IMR-90 (cell line): ENCODE measurements around the gene SMCO3. TPM values are rescaled to one million over a fixed set of nuclear protein-coding genes. Genes with fewer than 3 reads are reported as not detected.
A peak's percentile ranks its signal among the peaks of the same experiment; 100 is the strongest.

Experiments
- ATAC-seq: fragments of 200-7000 bp; cut with Tn5 transposase; 2 replicates; pipeline ENCODE4 v1.9.1; 2020; ENCODE audit warnings: low read depth, mild to moderate bottlenecking, moderate library complexity
- BruUV-seq: library from RNA; stranded (reverse); fragments of 400-500 nt; replicated peaks from 2 replicates; lab custom pipeline; 2021; lab: Mats Ljungman, UMichigan
- CTCF ChIA-PET: fragments of 300-600 bp; formaldehyde crosslinking; extraction: SDS; loops from one replicate; lab custom pipeline; 2021; ENCODE audit warnings: antibody characterized with exemption; lab: Yijun Ruan, JAX
- POLR2A ChIA-PET: fragments of 300-600 bp; sonication (Branson Sonifier 250); formaldehyde crosslinking; loops from one replicate; lab custom pipeline; 2022; ENCODE audit warnings: antibody characterized with exemption; ENCODE audit not compliant: unreplicated experiment; lab: Charles Lee
- DNase-seq: peaks from one replicate; pipeline ENCODE4 v3.0.0; 2013
- H2AFZ ChIP-seq: replicated peaks from 2 replicates; pipeline ENCODE3; 2013; ENCODE audit warnings: low read length, mild to moderate bottlenecking; ENCODE audit not compliant: poor library complexity
- H2AK5ac ChIP-seq: 2 replicates; pipeline ENCODE4 v1.6.1; 2013; ENCODE audit warnings: low read depth, low read length, inconsistent platforms
- H2AK9ac ChIP-seq: replicated peaks from 2 replicates; pipeline ENCODE3; 2013; ENCODE audit warnings: mild to moderate bottlenecking, low read depth, low read length, moderate library complexity; ENCODE audit not compliant: poor library complexity
- H2BK120ac ChIP-seq: 2 replicates; pipeline ENCODE4 v1.6.1; 2013; ENCODE audit warnings: low read depth, low read length, inconsistent platforms
- H2BK15ac ChIP-seq: 3 replicates; pipeline ENCODE4 v1.6.1; 2013; ENCODE audit warnings: low read depth, low read length, inconsistent platforms
- H2BK20ac ChIP-seq: 2 replicates; pipeline ENCODE4 v1.6.1; 2013; ENCODE audit warnings: low read depth, mild to moderate bottlenecking, inconsistent platforms, low read length, moderate library complexity
- H2BK5ac ChIP-seq: 2 replicates; pipeline ENCODE4 v1.6.1; 2013; ENCODE audit warnings: mild to moderate bottlenecking, low read depth, low read length, inconsistent platforms; ENCODE audit not compliant: poor library complexity, severe bottlenecking
- H3K14ac ChIP-seq: replicated peaks from 2 replicates; pipeline ENCODE4 v1.6.1; 2013; ENCODE audit warnings: low read depth, low read length, inconsistent platforms
- H3K18ac ChIP-seq: 2 replicates; pipeline ENCODE4 v1.6.1; 2013; ENCODE audit warnings: low read depth, low read length, control low read depth
- H3K23ac ChIP-seq: 2 replicates; pipeline ENCODE4 v1.6.1; 2013; ENCODE audit warnings: low read depth, low read length, inconsistent platforms
- H3K27ac ChIP-seq: 2 replicates; pipeline ENCODE4 v1.5.1; 2013; ENCODE audit warnings: mild to moderate bottlenecking, control low read depth, low read length; ENCODE audit not compliant: insufficient read depth
- H3K27me3 ChIP-seq: 2 replicates; pipeline ENCODE4 v1.6.1; 2013; ENCODE audit warnings: low read length; ENCODE audit not compliant: control insufficient read depth, insufficient read depth
- H3K36me3 ChIP-seq: 2 replicates; pipeline ENCODE4 v1.6.1; 2013; ENCODE audit warnings: low read length, mixed read lengths; ENCODE audit not compliant: control insufficient read depth, insufficient read depth
- H3K4ac ChIP-seq: 2 replicates; pipeline ENCODE4 v1.6.1; 2013; ENCODE audit warnings: low read depth, low read length, inconsistent platforms
- H3K4me1 ChIP-seq: 2 replicates; pipeline ENCODE4 v1.6.1; 2013; ENCODE audit warnings: low read length, mixed read lengths; ENCODE audit not compliant: control insufficient read depth, insufficient read depth
- H3K4me2 ChIP-seq: 2 replicates; pipeline ENCODE4 v1.6.1; 2013; ENCODE audit warnings: low read depth, mild to moderate bottlenecking, control low read depth, low read length, moderate library complexity
- H3K4me3 ChIP-seq: 2 replicates; pipeline ENCODE4 v1.5.1; 2013; ENCODE audit warnings: low read depth, mild to moderate bottlenecking, control low read depth, low read length, moderate library complexity; ENCODE audit not compliant: insufficient read depth
- H3K56ac ChIP-seq: 2 replicates; pipeline ENCODE4 v1.6.1; 2013; ENCODE audit warnings: low read length, inconsistent platforms; ENCODE audit not compliant: insufficient read depth; ENCODE audit errors: extremely low read depth
- H3K79me1 ChIP-seq, 2 experiments: 2 replicates each; pipeline ENCODE4 v1.6.1; 2013; ENCODE audit warnings: low read length in 2 of 2, inconsistent platforms in 1 of 2, low read depth in 1 of 2
- H3K9ac ChIP-seq: 2 replicates; pipeline ENCODE4 v1.6.1; 2013; ENCODE audit warnings: low read depth, low read length, control low read depth
- H3K9me1 ChIP-seq: 2 replicates; pipeline ENCODE4 v1.6.1; 2013; ENCODE audit warnings: low read length, inconsistent platforms; ENCODE audit not compliant: insufficient read depth
- H3K9me3 ChIP-seq: 2 replicates; pipeline ENCODE4 v1.6.1; 2013; ENCODE audit warnings: low read length; ENCODE audit not compliant: control insufficient read depth, insufficient read depth
- H4K20me1 ChIP-seq: 2 replicates; pipeline ENCODE4 v1.6.1; 2013; ENCODE audit warnings: low read length, inconsistent platforms; ENCODE audit not compliant: insufficient read depth
- H4K5ac ChIP-seq: 2 replicates; pipeline ENCODE4 v1.6.1; 2013; ENCODE audit warnings: mild to moderate bottlenecking, low read depth, low read length, control low read depth
- H4K8ac ChIP-seq, 2 experiments: 2 replicates each; pipeline ENCODE4 v1.6.1; 2013; ENCODE audit warnings: low read depth in 2 of 2, low read length in 2 of 2, control low read depth in 1 of 2, inconsistent platforms in 1 of 2
- H4K91ac ChIP-seq: 2 replicates; pipeline ENCODE4 v1.6.1; 2013; ENCODE audit warnings: low read depth, low read length, inconsistent platforms; ENCODE audit not compliant: insufficient read depth
- CEBPB ChIP-seq: IDR thresholded peaks from 2 replicates; pipeline ENCODE4 v1.6.1; 2012; ENCODE audit warnings: low read depth, low read length, improper control_type of control experiment
- CHD1 ChIP-seq: IDR thresholded peaks from 2 replicates; pipeline ENCODE4 v1.6.1; 2012; ENCODE audit warnings: low read depth, low read length, improper control_type of control experiment
- CTCF ChIP-seq: conservative IDR thresholded peaks from 2 replicates; pipeline ENCODE4 v1.5.1; 2012; ENCODE audit warnings: mild to moderate bottlenecking, low read depth, low read length, improper control_type of control experiment
- ELK1 ChIP-seq: fragments of 150-350 bp; IDR thresholded peaks from 2 replicates; pipeline ENCODE4 v1.6.1; 2016; ENCODE audit warnings: low read depth, mild to moderate bottlenecking, low read length, moderate library complexity, borderline replicate concordance
- FOS ChIP-seq: fragments of 150-350 bp; IDR thresholded peaks from 2 replicates; pipeline ENCODE4 v1.6.1; 2016; ENCODE audit warnings: low read depth, low read length
- MAFK ChIP-seq: IDR thresholded peaks from 2 replicates; pipeline ENCODE4 v1.6.1; 2012; ENCODE audit warnings: low read depth, low read length, improper control_type of control experiment
- MAZ ChIP-seq: IDR thresholded peaks from 2 replicates; pipeline ENCODE4 v1.6.1; 2012; ENCODE audit warnings: low read depth, mild to moderate bottlenecking, low read length, improper control_type of control experiment, moderate library complexity, borderline replicate concordance
- NFE2L2 ChIP-seq: fragments of 150-350 bp; IDR thresholded peaks from 2 replicates; pipeline ENCODE4 v1.6.1; 2016; ENCODE audit warnings: low read depth, mild to moderate bottlenecking, low read length
- POLR2A ChIP-seq: IDR thresholded peaks from 2 replicates; pipeline ENCODE4 v1.6.1; 2012; ENCODE audit warnings: mild to moderate bottlenecking, low read depth, low read length
- RAD21 ChIP-seq: IDR thresholded peaks from 2 replicates; pipeline ENCODE4 v1.6.1; 2012; ENCODE audit warnings: low read length, improper control_type of control experiment
- RCOR1 ChIP-seq: IDR thresholded peaks from 2 replicates; pipeline ENCODE4 v1.6.1; 2012; ENCODE audit warnings: mild to moderate bottlenecking, low read length, improper control_type of control experiment; ENCODE audit not compliant: insufficient replicate concordance
- RFX5 ChIP-seq: IDR thresholded peaks from 2 replicates; pipeline ENCODE4 v1.8.0; 2012; ENCODE audit warnings: low read depth, mild to moderate bottlenecking, low read length, moderate library complexity
- SMC3 ChIP-seq: fragments of 150-350 bp; IDR thresholded peaks from 2 replicates; pipeline ENCODE4 v1.6.1; 2016; ENCODE audit warnings: low read depth, mild to moderate bottlenecking, antibody characterized with exemption, low read length, moderate library complexity
- USF2 ChIP-seq: fragments of 150-350 bp; IDR thresholded peaks from 2 replicates; pipeline ENCODE4 v1.6.1; 2017; ENCODE audit warnings: mild to moderate bottlenecking, antibody characterized with exemption, low read length, low read depth
- WGBS, 2 experiments: methylation state at CpG; one replicate each; pipeline versions ENCODE4 v1.1.5 to v1.1.7; 2013; ENCODE audit warnings: missing lambda C conversion rate in 2 of 2; ENCODE audit not compliant: insufficient read length in 1 of 2; ENCODE audit errors: extremely low coverage in 2 of 2; 5-methylcytosine and 5-hydroxymethylcytosine counted together
- dilution Hi-C: fragments of 300-500 bp; cut with HindIII; formaldehyde crosslinking; loops from one replicate; pipeline ENCODE4 v1.14.3; 2018; ENCODE audit warnings: low sequenced_read_pairs; ENCODE audit not compliant: unreplicated experiment
- in situ Hi-C: fragments of 300-500 bp; cut with MboI; formaldehyde crosslinking; loops from 3 replicates; pipeline ENCODE4 v1.14.3; 2019; ENCODE audit warnings: low sequenced_read_pairs, inconsistent platforms, mixed read lengths
- intact Hi-C: fragments of 100-400 bp; cut with micrococcal nuclease; formaldehyde crosslinking; loops from 2 replicates; pipeline ENCODE4 v1.10.0; 2022
- polyA plus RNA-seq, 3 experiments: library from polyadenylated mRNA; depleted of rRNA; stranded (reverse); fragments of >200 nt; gene quantifications; 2 replicates each; pipeline ENCODE4 v1.2.3, GENCODE V29; 2012; ENCODE audit warnings: low replicate concordance in 1 of 3
- total RNA-seq: library from RNA; depleted of rRNA; stranded (reverse); fragments of >200 nt; gene quantifications from 2 replicates; pipeline ENCODE4 v1.2.3, GENCODE V29; 2012

The SMCO3 gene
- total and polyA plus RNA-seq, 2 of the 4 experiments (the other 2 are of a cell fraction), result under 0.01 to 0.07 TPM

- in situ Hi-C loops, result loop anchor here (5.0 kb wide), 1 partner anchor 513 kb away; no protein-coding TSS in a partner anchor
- peak overlapping the region; percentile 26 for H4K5ac ChIP-seq
- TF ChIP-seq RFX5, result no peak
- TF ChIP-seq MAFK, result no peak
- no peak for TF ChIP-seq CHD1
- peak; percentile 37 for TF ChIP-seq SMC3
- no peak for TF ChIP-seq USF2
- no peak for TF ChIP-seq RCOR1
- TF ChIP-seq ELK1, result no peak
- TF ChIP-seq MAZ, result peak; percentile 55; the same call in 1 of the 2 replicates
- TF ChIP-seq POLR2A, result peak; percentile 63; the same call in 1 of the 2 replicates
- TF ChIP-seq CTCF, result peak; percentile 63
- TF ChIP-seq NFE2L2, result peak; percentile 24; the same call in 1 of the 2 replicates
- TF ChIP-seq RAD21, result peak; percentile 36; the same call in 1 of the 2 replicates
- no peak for TF ChIP-seq CEBPB
- no peak for TF ChIP-seq FOS
Observed at GRCh38 chr12:14769969-14770495, 44.0 kb downstream of the SMCO3 start.

More at GRCh38 chr12:14769969-14770495, 44.0 kb downstream of the SMCO3 start:
- Histone ChIP-seq H2BK5ac (peak overlapping the region; percentile 61), H3K27me3 (no peaks in the 10 kb centered on the region), H3K14ac (peak overlapping the region; percentile 84), H3K23ac (peak overlapping the region; percentile 84), H2AK9ac (peak overlapping the region; percentile 91), H2BK15ac (no peak overlapping the region), H3K9me3 (no peaks in the 10 kb centered on the region; the same call in 1 of the 2 replicates), H3K9ac (peak overlapping the region; percentile 76), H3K36me3 (no peaks in the 10 kb centered on the region), H2AFZ (peak overlapping the region; percentile 92), H3K4me3 (peak overlapping the region; percentile 62), H3K27ac (peak overlapping the region; percentile 76), H3K4ac (peak overlapping the region; percentile 86), H2AK5ac (peak overlapping the region; percentile 41; the same call in 1 of the 2 replicates), H4K20me1 (no peaks in the 10 kb centered on the region; the same call in 1 of the 2 replicates), H2BK120ac (peak overlapping the region; percentile 17; the same call in 1 of the 2 replicates), H3K79me1 (peaks cover 0 to 37% of the 10 kb centered on the region in 2 experiments; a peak in 3 of 4 replicates), H3K56ac (peak overlapping the region; percentile 64; the same call in 1 of the 2 replicates), H3K4me2 (peak overlapping the region; percentile 87), H3K9me1 (no peaks in the 10 kb centered on the region), H4K8ac (peak overlapping the region; percentile 79 to 82), H2BK20ac (no peak overlapping the region), H3K4me1 (no peaks in the 10 kb centered on the region), H3K18ac (peak overlapping the region; percentile 70), H4K91ac (peak overlapping the region; percentile 79)
- dilution Hi-C loops (no loop called here), intact Hi-C loops (loop anchor here (10.0 kb wide), 1 partner anchor 1575 kb away; the partner anchor contains the start of gene MGST1)
- CTCF ChIA-PET, result interaction anchor here (0.6 kb wide), 2 partner anchors 19 to 255 kb away, joined by 3 read pairs; no protein-coding TSS in a partner anchor
- no TSS peak for BruUV-seq
- POLR2A ChIA-PET, result interaction anchor here (1.1 kb wide), 1 partner anchor 138 kb away, joined by 3 read pairs; no protein-coding TSS in a partner anchor
- 0% methylated on average over 23 of the region's 38 CpGs; no CpG with 5 or more reads in 1 of the 2 experiments for WGBS, 2 experiments
- DNase-seq (peak; percentile 68), ATAC-seq (peak; percentile 42)
